ENCODE measurements around the gene ARHGAP44.

The ARHGAP44 gene

GRCh38 chr17:13030459-13031300 lies 241.4 kb downstream of the ARHGAP44 start:
- H3K9ac ChIP-seq (ENCODE audit: low read depth, low read length): no peak overlapping the region
- no peaks in the 10 kb centered on the region for H3K4me1 ChIP-seq (ENCODE audit: insufficient read depth, low read length)
- H3K36me3 ChIP-seq (ENCODE audit: insufficient read depth, low read length): no peaks in the 10 kb centered on the region
- H3K9me3 ChIP-seq (ENCODE audit: control insufficient read depth, insufficient read depth, low read length): no peaks in the 10 kb centered on the region

GRCh38 chr17:13031718-13032350 lies 242.5 kb downstream of the ARHGAP44 start:
- Histone ChIP-seq H3K9me3 (ENCODE audit: control insufficient read depth, insufficient read depth, low read length) (no peaks in the 10 kb centered on the region), H3K36me3 (ENCODE audit: insufficient read depth, low read length) (no peaks in the 10 kb centered on the region), H3K9ac (ENCODE audit: low read depth, low read length) (no peak overlapping the region), H3K4me1 (ENCODE audit: insufficient read depth, low read length) (no peaks in the 10 kb centered on the region)

- Histone ChIP-seq H3K36me3 (ENCODE audit: insufficient read depth, low read length) (no peaks in the 10 kb centered on the region), H3K9me3 (ENCODE audit: control insufficient read depth, insufficient read depth, low read length) (no peaks in the 10 kb centered on the region), H3K4me1 (ENCODE audit: insufficient read depth, low read length) (no peaks in the 10 kb centered on the region), H3K9ac (ENCODE audit: low read depth, low read length) (no peak overlapping the region)
These were observed 246.1 kb downstream of the ARHGAP44 start for GRCh38 chr17:13035420-13035819.

- Histone ChIP-seq H3K36me3 (ENCODE audit: insufficient read depth, low read length) (no peaks in the 10 kb centered on the region), H3K4me1 (ENCODE audit: insufficient read depth, low read length) (no peaks in the 10 kb centered on the region), H3K9me3 (ENCODE audit: control insufficient read depth, insufficient read depth, low read length) (no peaks in the 10 kb centered on the region), H3K9ac (ENCODE audit: low read depth, low read length) (no peak overlapping the region)
These were observed 247.5 kb downstream of the ARHGAP44 start for GRCh38 chr17:13036751-13037150.

- Histone ChIP-seq H3K9me3 (ENCODE audit: control insufficient read depth, insufficient read depth, low read length) (no peaks in the 10 kb centered on the region), H3K36me3 (ENCODE audit: insufficient read depth, low read length) (no peaks in the 10 kb centered on the region), H3K9ac (ENCODE audit: low read depth, low read length) (no peak overlapping the region), H3K4me1 (ENCODE audit: insufficient read depth, low read length) (no peaks in the 10 kb centered on the region)
These were observed 249.8 kb downstream of the ARHGAP44 start for GRCh38 chr17:13038931-13039665.

Data from ES-I3 (cell line).